ENCODE data around the gene SEPHS2. TPM values are rescaled to one million over a fixed set of nuclear protein-coding genes. Genes with fewer than 3 reads are reported as not detected.

SEPHS2 gene
- total and polyA plus RNA-seq, 8 donors: 30.7 to 167 (median 43.6) TPM

- H3K9me3 ChIP-seq: no peaks in the 10 kb centered on the region
- no peak for TF ChIP-seq EP300 (IDR thresholded peaks at IDR 0.05)
- no peak for TF ChIP-seq POLR2A (IDR thresholded peaks at IDR 0.05)
- no peak for TF ChIP-seq POLR2AphosphoS5 (IDR thresholded peaks at IDR 0.05)
- no peak for TF ChIP-seq CTCF (IDR thresholded peaks at IDR 0.05)
- H3K36me3 ChIP-seq: peaks cover 5 to 29% (median 28%) of the 10 kb centered on the region in 4 donors
- WGBS, 5 donors: 0 to 5% (median 0%) methylated on average over 11 of the region's 11 CpGs
- DNase-seq: no peak
- H3K27me3 ChIP-seq: no peaks in the 10 kb centered on the region
- intact Hi-C loops (cut with DNase I; ENCODE audit: low total_unique reads): no loop called here
- H3K27ac ChIP-seq: peak overlapping the region; percentile 83 to 90 (median 85)
- peak overlapping the region; percentile 69 to 82 (median 74) for H3K4me3 ChIP-seq
- peaks cover 9 to 25% (median 25%) of the 10 kb centered on the region in 4 donors for H3K4me1 ChIP-seq
These were observed 16.3 kb downstream of the SEPHS2 start for GRCh38 chr16:30429418-30429677.

- TF ChIP-seq EP300 (IDR thresholded peaks at IDR 0.05): no peak
- no peak for TF ChIP-seq POLR2AphosphoS5 (IDR thresholded peaks at IDR 0.05)
- TF ChIP-seq POLR2A (IDR thresholded peaks at IDR 0.05): no peak
- TF ChIP-seq CTCF (IDR thresholded peaks at IDR 0.05): no peak
- no peaks in the 10 kb centered on the region for H3K27me3 ChIP-seq
- no peak for DNase-seq
- H3K36me3 ChIP-seq: peaks cover 18 to 42% (median 41%) of the 10 kb centered on the region in 4 donors
- H3K4me1 ChIP-seq: peaks cover 9 to 25% (median 25%) of the 10 kb centered on the region in 4 donors
- H3K9me3 ChIP-seq: no peaks in the 10 kb centered on the region
- no peak overlapping the region for H3K4me3 ChIP-seq
- H3K27ac ChIP-seq: peak overlapping the region in 1 of 5 donors; percentile 85
- intact Hi-C loops (cut with DNase I; ENCODE audit: low total_unique reads): no loop called here
- 87 to 92% (median 91%) methylated on average over 4 of the region's 4 CpGs for WGBS, 5 donors
These were observed 17.6 kb downstream of the SEPHS2 start for GRCh38 chr16:30428055-30428454.

GRCh38 chr16:30421010-30421409 lies 24.7 kb downstream of the SEPHS2 start:
- intact Hi-C loops (cut with DNase I; ENCODE audit: low total_unique reads): no loop called here
- H3K4me1 ChIP-seq: peaks cover 7 to 21% (median 16%) of the 10 kb centered on the region in 4 donors
- H3K4me3 ChIP-seq: no peak overlapping the region
- 72 to 77% (median 76%) methylated on average over 5 of the region's 5 CpGs for WGBS, 5 donors
- H3K9me3 ChIP-seq: no peaks in the 10 kb centered on the region
- DNase-seq: no peak
- TF ChIP-seq POLR2A (IDR thresholded peaks at IDR 0.05): no peak
- TF ChIP-seq POLR2AphosphoS5 (IDR thresholded peaks at IDR 0.05): no peak
- TF ChIP-seq CTCF (IDR thresholded peaks at IDR 0.05): no peak
- no peak for TF ChIP-seq EP300 (IDR thresholded peaks at IDR 0.05)
- H3K27me3 ChIP-seq: no peaks in the 10 kb centered on the region
- H3K27ac ChIP-seq: no peak overlapping the region
- H3K36me3 ChIP-seq: peaks cover 23 to 60% (median 56%) of the 10 kb centered on the region in 4 donors

GRCh38 chr16:30418350-30419181 lies 27.1 kb downstream of the SEPHS2 start:
- Histone ChIP-seq H3K9me3 (no peaks in the 10 kb centered on the region), H3K27me3 (no peaks in the 10 kb centered on the region), H3K27ac (peak overlapping the region; percentile 84 to 96 (median 94)), H3K36me3 (peaks cover 9 to 47% (median 36%) of the 10 kb centered on the region in 4 donors), H3K4me1 (peaks cover 7 to 16% (median 16%) of the 10 kb centered on the region in 4 donors), H3K4me3 (peak overlapping the region; percentile 62 to 65 (median 64))
- DNase-seq: no peak
- TF ChIP-seq EP300 (IDR thresholded peaks at IDR 0.05): no peak
- no peak for TF ChIP-seq POLR2AphosphoS5 (IDR thresholded peaks at IDR 0.05)
- TF ChIP-seq POLR2A (IDR thresholded peaks at IDR 0.05): no peak
- no peak for TF ChIP-seq CTCF (IDR thresholded peaks at IDR 0.05)
- WGBS, 5 donors: 54 to 63% (median 59%) methylated on average over 27 to 31 of the region's 31 CpGs
- intact Hi-C loops (cut with DNase I; ENCODE audit: low total_unique reads): loop anchor here (10.0 kb wide), 1 partner anchor 54 kb away; no protein-coding TSS in a partner anchor

Measured in stomach (tissue), 9 donors.